Measurements from ENCODE around the gene TAF1B. TPM values are rescaled to one million over a fixed set of nuclear protein-coding genes. Genes with fewer than 3 reads are reported as not detected.

Gene TAF1B
- total RNA-seq, 4 donors from 2014 or later = 6.7 to 19.3 (median 14.9) TPM

DNA sequence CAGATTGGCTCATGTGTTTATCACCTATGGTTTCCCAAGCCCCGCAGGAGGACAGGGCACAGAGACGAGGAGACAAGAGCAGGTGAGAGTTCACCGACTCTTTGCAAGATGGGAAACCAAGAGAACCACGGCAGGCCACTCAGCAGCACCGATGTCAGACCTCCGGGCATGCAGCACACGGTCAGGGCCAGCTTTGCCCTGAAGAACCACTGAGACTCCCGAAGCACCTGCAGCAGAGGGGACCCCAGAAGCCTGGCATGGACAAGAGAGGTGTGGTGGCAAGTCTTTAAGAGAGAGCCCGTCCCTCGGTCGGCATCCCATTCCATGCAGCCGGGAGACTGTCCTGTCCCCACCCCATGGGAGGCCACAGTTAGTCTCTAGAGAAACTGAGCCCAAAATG is 36.6 kb upstream of the TAF1B start:
- Histone ChIP-seq H3K4me1 (peaks cover 40 to 98% (median 49%) of the 10 kb centered on the region in 3 donors), H3K27ac (peak overlapping the region in 2 of 4 donors; percentile 43 to 97), H3K36me3 (no peaks in the 10 kb centered on the region), H3K27me3 (no peaks in the 10 kb centered on the region), H3K9me3 (no peaks in the 10 kb centered on the region), H3K4me3 (no peak overlapping the region)
- intact Hi-C loops (cut with DNase I) = no loop called here
- no peak for DNase-seq
- 93 to 100% methylated on average over 4 to 6 of the region's 12 CpGs for WGBS, 2 donors
- TF ChIP-seq, protein P1, sequence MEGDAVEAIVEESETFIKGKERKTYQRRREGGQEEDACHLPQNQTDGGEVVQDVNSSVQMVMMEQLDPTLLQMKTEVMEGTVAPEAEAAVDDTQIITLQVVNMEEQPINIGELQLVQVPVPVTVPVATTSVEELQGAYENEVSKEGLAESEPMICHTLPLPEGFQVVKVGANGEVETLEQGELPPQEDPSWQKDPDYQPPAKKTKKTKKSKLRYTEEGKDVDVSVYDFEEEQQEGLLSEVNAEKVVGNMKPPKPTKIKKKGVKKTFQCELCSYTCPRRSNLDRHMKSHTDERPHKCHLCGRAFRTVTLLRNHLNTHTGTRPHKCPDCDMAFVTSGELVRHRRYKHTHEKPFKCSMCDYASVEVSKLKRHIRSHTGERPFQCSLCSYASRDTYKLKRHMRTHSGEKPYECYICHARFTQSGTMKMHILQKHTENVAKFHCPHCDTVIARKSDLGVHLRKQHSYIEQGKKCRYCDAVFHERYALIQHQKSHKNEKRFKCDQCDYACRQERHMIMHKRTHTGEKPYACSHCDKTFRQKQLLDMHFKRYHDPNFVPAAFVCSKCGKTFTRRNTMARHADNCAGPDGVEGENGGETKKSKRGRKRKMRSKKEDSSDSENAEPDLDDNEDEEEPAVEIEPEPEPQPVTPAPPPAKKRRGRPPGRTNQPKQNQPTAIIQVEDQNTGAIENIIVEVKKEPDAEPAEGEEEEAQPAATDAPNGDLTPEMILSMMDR (IDR thresholded peaks at IDR 0.05) = no peak
- TF ChIP-seq POLR2A (IDR thresholded peaks at IDR 0.05) = no peak

DNA sequence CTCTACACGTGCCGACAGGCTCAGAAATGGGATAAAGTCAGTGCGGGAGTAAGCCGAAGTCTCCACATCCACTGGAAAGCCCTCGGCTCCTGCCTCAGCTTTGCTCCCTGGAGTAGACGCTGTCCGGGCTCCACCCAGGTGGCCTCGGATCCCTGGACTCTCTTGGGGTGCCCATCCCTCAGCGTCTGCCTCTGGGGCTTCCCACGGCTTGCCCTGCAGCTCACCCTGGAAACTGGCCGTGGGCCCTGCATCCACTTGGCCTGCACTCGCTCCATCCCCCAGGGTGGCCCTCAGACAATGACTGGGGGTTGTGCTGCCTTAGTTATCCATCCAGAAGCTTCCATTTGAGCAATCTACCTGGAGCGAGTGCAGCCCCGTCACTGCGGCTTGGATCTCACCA is 36.2 kb upstream of the TAF1B start:
- intact Hi-C loops (cut with DNase I) = no loop called here
- TF ChIP-seq, protein P1 (IDR thresholded peaks at IDR 0.05) = no peak
- TF ChIP-seq POLR2A (IDR thresholded peaks at IDR 0.05) = no peak
- Histone ChIP-seq H3K36me3 (no peaks in the 10 kb centered on the region), H3K9me3 (no peaks in the 10 kb centered on the region), H3K4me1 (peaks cover 40 to 98% (median 49%) of the 10 kb centered on the region in 3 donors), H3K27ac (peak overlapping the region in 1 of 4 donors; percentile 90), H3K27me3 (no peaks in the 10 kb centered on the region), H3K4me3 (no peak overlapping the region)
- 93 to 95% methylated on average over 3 to 6 of the region's 15 CpGs for WGBS, 2 donors
- DNase-seq = no peak

DNA sequence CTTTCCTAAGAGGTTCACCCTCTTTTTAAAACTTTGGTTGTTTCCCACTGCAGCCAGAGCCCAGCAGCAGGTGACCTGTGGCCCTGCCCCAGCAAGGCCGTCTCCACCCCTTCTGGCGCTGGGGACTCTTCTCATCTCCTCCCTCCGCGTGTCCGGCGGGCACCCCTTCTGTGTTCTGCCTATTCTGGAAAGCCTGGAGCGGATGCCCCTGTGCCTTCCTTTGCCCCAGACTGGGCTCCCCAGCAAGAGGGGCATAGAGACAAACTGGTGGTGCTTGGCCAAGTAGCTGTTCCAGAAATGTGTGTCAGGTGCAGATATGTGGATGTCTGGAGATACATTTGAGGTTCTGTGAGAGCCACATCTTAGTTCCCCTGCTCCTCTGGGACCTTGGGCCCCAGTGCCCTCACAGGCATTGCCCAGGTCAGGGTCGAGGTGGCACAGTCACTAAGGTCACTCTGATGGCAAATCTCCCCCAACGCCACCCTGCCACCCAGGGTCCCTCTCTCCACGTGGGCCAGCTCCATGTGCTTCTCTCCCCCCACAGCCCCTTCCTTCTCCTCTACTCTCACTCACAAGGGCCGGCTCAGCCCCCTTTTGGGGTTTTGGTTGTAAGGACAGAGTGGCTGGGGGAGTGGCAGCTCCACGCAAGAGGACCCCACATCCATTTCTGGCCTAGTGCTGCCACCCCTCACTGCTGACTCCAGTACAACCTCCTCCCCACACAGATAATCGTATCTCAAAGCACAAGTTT is 35.5 kb upstream of the TAF1B start:
- intact Hi-C loops (cut with DNase I) = no loop called here
- Histone ChIP-seq H3K4me1 (peaks cover 39 to 98% (median 46%) of the 10 kb centered on the region in 3 donors), H3K9me3 (no peaks in the 10 kb centered on the region), H3K27ac (peak overlapping the region in 3 of 4 donors; percentile 87 to 90 (median 88)), H3K27me3 (no peaks in the 10 kb centered on the region), H3K36me3 (no peaks in the 10 kb centered on the region), H3K4me3 (no peak overlapping the region)
- TF ChIP-seq, protein P1 (IDR thresholded peaks at IDR 0.05) = no peak
- no peak for TF ChIP-seq POLR2A (IDR thresholded peaks at IDR 0.05)
- DNase-seq = no peak
- 88 to 93% methylated on average over 11 of the region's 13 CpGs for WGBS, 2 donors

DNA sequence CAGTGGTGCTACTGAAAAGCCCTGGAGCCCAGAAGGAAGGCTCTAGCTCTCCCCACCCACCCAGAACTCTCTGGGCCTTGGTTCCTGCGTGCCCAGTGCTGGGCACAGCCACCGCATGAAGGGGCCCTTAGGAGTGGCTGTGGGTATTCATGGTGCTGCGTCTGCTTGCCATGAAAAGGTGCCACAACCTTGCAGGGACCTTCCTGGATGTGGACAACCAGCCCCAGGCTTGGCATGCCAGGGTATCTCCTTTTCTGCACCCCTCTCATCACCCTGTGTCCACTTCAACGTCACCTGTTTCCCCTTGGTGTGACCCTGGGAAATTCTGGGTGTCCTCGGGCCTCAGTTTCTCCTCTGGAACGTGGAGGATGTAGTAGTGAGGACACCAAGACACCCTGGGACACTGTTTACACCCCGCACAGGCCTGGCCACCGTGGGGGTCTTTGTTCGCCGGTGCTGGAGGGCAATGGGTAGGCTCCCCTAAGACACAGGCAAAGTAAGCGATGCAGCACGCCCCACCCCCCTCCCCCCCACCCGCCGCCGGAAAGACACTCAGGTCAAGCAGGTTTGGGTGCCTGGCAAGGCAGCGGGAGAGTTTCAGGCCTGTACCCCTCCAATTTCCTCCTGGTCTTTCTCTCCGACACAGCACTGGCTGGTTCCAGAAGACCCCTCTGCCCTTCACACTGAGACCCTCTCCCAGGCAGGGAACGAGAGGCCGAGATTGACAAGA is 34.8 kb upstream of the TAF1B start:
- no peak for TF ChIP-seq POLR2A (IDR thresholded peaks at IDR 0.05)
- TF ChIP-seq, protein P1 (IDR thresholded peaks at IDR 0.05) = no peak
- DNase-seq = no peak
- WGBS, 2 donors = 54 to 64% methylated on average over 8 to 18 of the region's 19 CpGs
- Histone ChIP-seq H3K4me1 (peaks cover 39 to 98% (median 43%) of the 10 kb centered on the region in 3 donors), H3K27ac (peak overlapping the region; percentile 69 to 90 (median 88)), H3K4me3 (no peak overlapping the region), H3K27me3 (no peaks in the 10 kb centered on the region), H3K36me3 (no peaks in the 10 kb centered on the region), H3K9me3 (no peaks in the 10 kb centered on the region)
- intact Hi-C loops (cut with DNase I) = no loop called here

DNA sequence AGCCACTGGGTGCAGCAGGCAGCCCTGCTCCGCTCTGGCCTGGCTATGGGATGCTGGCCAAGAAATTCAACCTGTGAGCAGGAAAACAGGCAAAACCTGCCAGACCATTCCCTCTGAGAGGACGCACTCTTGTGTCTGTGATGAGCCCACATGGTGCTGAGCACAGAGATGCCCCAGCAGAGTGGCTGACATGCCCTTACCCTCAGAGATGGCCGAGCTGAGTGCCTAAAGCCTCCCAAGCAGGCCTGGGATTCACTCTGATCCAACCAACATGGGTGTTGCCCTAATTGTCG is 34.3 kb upstream of the TAF1B start:
- TF ChIP-seq, protein P1 (IDR thresholded peaks at IDR 0.05) = no peak
- TF ChIP-seq POLR2A (IDR thresholded peaks at IDR 0.05) = no peak
- 48% methylated on average over 4 of the region's 4 CpGs; no CpG with 5 or more reads in 1 of the 2 donors for WGBS, 2 donors
- Histone ChIP-seq H3K27me3 (no peaks in the 10 kb centered on the region), H3K4me3 (no peak overlapping the region), H3K9me3 (no peaks in the 10 kb centered on the region), H3K27ac (peak overlapping the region; percentile 69 to 90 (median 88)), H3K4me1 (peaks cover 43 to 98% (median 46%) of the 10 kb centered on the region in 3 donors), H3K36me3 (no peaks in the 10 kb centered on the region)
- intact Hi-C loops (cut with DNase I) = no loop called here
- no peak for DNase-seq

Data from esophagus squamous epithelium (tissue), 5 donors.